ENCODE measurements around the gene TRIO. TPM values are rescaled to one million over a fixed set of nuclear protein-coding genes. Genes with fewer than 3 reads are reported as not detected.

Gene TRIO
- total RNA-seq, 1 experiment from 2014 or later = 68.4 TPM

DNA sequence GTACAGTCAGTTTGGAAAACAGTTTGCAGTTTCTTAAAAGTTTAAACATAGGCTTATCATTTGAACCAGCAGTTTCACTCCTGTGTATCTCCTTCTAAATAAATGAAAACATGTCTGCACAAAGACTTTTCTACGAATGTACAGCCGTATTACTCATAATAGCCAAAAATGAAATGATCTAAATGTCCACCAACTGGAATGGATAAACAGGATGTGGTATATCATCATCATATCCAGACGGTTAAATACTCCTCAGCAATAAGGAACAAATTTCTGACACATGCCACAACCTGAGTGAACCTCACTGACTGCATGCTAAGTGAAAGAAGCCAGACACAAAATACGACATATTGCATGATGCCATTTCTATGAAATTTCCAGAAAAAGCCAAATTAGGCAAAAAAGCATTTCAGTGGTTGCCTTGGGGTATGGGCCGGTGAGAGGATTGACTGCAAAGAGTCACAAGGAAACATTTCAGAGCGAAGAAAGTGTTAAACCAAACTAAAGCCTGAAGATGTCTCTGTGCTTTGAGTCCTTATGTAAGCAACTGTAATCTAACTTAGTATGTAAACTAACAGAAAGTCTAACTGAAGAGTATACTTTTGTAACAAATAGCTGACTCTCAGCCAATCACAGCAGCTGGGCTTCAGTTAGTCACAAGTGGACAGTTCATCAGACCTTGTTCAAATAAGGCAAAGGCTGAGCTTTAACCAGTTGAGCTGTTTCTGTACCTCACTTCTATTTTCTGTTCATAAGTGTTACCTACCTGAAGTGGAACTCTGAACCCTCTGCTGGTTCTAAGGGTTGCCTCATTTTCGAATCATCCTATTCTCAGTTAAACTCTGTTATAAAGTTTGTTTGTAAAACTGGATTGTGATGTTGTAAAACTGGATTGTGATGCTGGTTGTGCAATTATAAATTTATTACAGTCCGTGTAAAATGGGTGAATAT is 65.2 kb downstream of the TRIO start (continued):
- TF ChIP-seq FOSL1 (IDR thresholded peaks at IDR 0.05; ENCODE audit: low read depth) (no peak), EZH2 (IDR thresholded peaks at IDR 0.05) (no peak)
- TF ChIP-seq, protein P1, sequence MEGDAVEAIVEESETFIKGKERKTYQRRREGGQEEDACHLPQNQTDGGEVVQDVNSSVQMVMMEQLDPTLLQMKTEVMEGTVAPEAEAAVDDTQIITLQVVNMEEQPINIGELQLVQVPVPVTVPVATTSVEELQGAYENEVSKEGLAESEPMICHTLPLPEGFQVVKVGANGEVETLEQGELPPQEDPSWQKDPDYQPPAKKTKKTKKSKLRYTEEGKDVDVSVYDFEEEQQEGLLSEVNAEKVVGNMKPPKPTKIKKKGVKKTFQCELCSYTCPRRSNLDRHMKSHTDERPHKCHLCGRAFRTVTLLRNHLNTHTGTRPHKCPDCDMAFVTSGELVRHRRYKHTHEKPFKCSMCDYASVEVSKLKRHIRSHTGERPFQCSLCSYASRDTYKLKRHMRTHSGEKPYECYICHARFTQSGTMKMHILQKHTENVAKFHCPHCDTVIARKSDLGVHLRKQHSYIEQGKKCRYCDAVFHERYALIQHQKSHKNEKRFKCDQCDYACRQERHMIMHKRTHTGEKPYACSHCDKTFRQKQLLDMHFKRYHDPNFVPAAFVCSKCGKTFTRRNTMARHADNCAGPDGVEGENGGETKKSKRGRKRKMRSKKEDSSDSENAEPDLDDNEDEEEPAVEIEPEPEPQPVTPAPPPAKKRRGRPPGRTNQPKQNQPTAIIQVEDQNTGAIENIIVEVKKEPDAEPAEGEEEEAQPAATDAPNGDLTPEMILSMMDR (IDR thresholded peaks at IDR 0.05 in 2 of 3, conservative IDR thresholded peaks at IDR 0.05 in 1 of 3; ENCODE audit: borderline replicate concordance in 1 of 3, insufficient read depth in 1 of 3, low read depth in 2 of 3, low read length in 2 of 3) = no peak
- TF ChIP-seq, protein P2, sequence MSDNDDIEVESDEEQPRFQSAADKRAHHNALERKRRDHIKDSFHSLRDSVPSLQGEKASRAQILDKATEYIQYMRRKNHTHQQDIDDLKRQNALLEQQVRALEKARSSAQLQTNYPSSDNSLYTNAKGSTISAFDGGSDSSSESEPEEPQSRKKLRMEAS (IDR thresholded peaks at IDR 0.05) = no peak

DNA sequence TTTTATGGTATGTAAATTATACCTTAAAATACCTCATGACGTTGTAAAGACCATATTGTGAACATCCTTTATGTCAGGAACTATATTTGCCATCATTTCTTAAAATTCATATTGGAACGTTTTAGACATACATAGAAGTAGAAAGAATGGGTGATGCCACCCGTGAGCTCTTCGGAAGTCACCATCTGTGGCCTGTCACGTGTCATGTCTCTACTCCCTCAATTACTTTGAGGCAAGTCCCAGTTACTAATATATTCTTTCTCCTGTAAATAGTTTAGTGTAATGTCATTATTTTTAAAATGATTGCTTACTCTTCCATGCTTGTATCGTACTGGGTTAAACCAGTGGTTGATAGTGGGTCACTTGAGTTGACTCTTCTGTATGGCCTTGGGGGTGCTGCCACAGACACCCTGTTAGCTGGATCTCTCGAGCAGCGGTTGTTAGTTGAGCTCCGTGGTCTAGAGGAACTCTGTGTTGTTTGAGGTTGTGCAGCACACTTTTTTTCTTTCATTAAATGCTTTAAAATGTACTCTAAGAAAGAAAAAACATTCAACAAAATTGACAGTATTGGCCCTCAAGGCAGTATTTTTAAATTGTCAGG is 66.2 kb downstream of the TRIO start:
- H3K4me1 ChIP-seq (ENCODE audit: control insufficient read depth in 1 of 2, insufficient read depth in 2 of 2, low read length in 2 of 2) = peaks cover 0 to 7% of the 10 kb centered on the region in 2 experiments; a peak in 2 of 4 replicates
- RAD21 ChIA-PET (ENCODE audit: low non-redundant PET in 1 of 2, low total read pairs in 2 of 2, uncharacterized antibody in 2 of 2, unreplicated experiment in 2 of 2) = no interaction called here
- H3K9ac ChIP-seq (ENCODE audit: low read length) = no peak overlapping the region
- no TSS peak for BruUV-seq (replicated peaks)
- peaks cover 97% of the 10 kb centered on the region for H3K79me2 ChIP-seq (ENCODE audit: insufficient read depth, low read length)
- CTCF ChIA-PET = no interaction called here
- H3K27me3 ChIP-seq (ENCODE audit: insufficient read depth, low read length) = no peaks in the 10 kb centered on the region
- H3K4me2 ChIP-seq (ENCODE audit: low read length) = no peak overlapping the region
- no peak overlapping the region for H3K27ac ChIP-seq (ENCODE audit: low read depth, low read length)
- H2AFZ ChIP-seq (ENCODE audit: low read depth, low read length, poor library complexity, severe bottlenecking) = no peak overlapping the region
- peaks cover 12% of the 10 kb centered on the region; the same call in 1 of the 2 replicates for H4K20me1 ChIP-seq (ENCODE audit: insufficient read depth)
- DNase-seq (ENCODE audit: low read depth, low spot score) (no peak), ATAC-seq (no peak)
- POLR2A ChIA-PET = no interaction called here
- no peaks in the 10 kb centered on the region for H3K9me2 ChIP-seq (ENCODE audit: insufficient read depth)
- H3K9me3 ChIP-seq (ENCODE audit: control insufficient read depth in 1 of 2, insufficient read depth in 1 of 2, low read depth in 1 of 2, low read length in 2 of 2) = no peaks in the 10 kb centered on the region
- intact Hi-C loops (cut with micrococcal nuclease) = no loop called here
- no peak overlapping the region for H3K4me3 ChIP-seq (replicated peaks in 1 of 2; ENCODE audit: low read depth in 1 of 2, low read length in 2 of 2)
- TF ChIP-seq CEBPB (IDR thresholded peaks at IDR 0.05; ENCODE audit: low read depth) = no peak
- TF ChIP-seq ZNF274 (IDR thresholded peaks at IDR 0.05; ENCODE audit: low read depth, low read length) = no peak
- no peak for TF ChIP-seq YY1 (IDR thresholded peaks at IDR 0.05; ENCODE audit: extremely low read depth, insufficient replicate concordance, low read depth, low read length)
- TF ChIP-seq FOSL1 (IDR thresholded peaks at IDR 0.05; ENCODE audit: low read depth) = no peak
- H3K36me3 ChIP-seq (ENCODE audit: control insufficient read depth in 1 of 2, insufficient read depth in 2 of 2, low read length in 2 of 2) = no peaks in the 10 kb centered on the region

Measured in HCT116 (cell line).